ENCODE measurements around the gene ROR2.
A peak's percentile ranks its signal among the peaks of the same experiment; 100 is the strongest.

The ROR2 gene

DNA sequence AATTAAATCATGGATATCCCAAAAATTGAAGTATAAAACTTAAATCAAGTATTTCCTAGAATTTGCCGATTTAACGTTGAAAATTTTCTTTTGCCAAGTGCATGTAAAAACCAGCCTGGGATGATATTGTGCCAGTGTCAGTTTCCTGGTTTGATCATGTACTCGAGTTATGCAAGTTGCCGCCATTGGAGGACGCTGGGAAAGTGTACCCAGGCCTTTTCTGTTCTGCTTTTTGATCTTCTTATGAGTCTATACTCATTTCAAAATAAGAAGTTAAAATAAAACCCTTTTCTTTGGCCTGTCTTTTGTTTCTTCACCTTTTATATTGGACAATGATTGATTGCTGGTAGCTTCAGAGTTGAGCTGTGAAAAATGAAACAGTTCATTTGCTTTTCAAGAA lies 433.3 kb downstream of the ROR2 start:
- DNase-seq (ENCODE audit: low read depth): no peak

DNA sequence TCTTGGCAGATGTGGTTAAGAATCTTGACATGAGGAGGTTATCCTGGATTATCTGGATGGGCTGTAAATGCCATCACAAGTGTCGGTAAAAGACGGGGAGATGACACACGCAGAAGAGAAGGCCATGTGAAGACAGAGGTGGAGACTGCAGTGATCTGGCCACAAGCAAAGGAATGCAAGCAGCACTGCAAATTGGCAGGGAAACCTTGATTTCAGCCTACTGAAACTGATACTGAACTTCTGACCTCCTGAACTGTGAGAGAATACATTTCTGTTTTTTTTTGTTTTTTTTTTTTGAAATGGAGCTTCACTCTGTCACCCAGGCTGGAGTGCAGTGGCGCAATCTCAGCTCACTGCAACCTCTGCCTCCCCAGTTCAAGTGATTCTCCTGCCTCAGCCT lies 433.9 kb downstream of the ROR2 start:
- DNase-seq (ENCODE audit: low read depth): no peak

GRCh38 chr9:91515074-91515687 lies 434.8 kb downstream of the ROR2 start:
- DNase-seq (ENCODE audit: low read depth): peak; percentile 84
